GM19240 (cell line): Measurements from ENCODE around the gene SLC19A2.

Experiments
- DNase-seq: peaks from one replicate; pipeline ENCODE4 v3.0.0; 2011; ENCODE audit warnings: low spot score; ENCODE audit not compliant: insufficient read length

SLC19A2 gene

DNA sequence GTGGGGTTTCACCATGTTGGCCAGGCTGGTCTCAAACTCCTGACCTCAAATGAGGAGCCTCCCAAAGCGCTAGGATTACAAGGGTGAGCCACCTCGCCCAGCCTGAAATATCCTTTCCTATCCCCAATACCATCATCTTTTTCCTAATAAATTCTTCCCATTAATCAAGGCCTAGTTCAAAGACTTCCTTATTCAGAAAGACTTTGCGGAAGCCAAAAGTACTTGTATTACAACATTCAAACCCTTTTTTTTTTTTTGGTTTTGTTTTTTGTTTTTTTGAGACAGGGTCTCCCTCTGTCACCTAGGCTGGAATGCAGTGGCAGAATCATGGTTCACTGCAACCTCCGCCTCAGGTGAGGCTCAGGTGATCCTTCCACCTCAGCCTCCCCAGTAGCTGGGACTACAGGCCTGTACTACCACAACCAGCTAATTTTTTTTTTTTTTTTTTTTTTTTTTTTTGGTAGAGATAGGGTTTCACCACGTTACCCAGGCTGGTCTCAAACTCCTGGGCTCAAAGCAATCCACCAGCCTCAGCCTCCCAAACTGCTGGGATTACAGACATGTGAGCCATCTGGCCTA is 7.6 kb downstream of the SLC19A2 start:
- DNase-seq = no peak

GRCh38 chr1:169475806-169476387 is 9.8 kb downstream of the SLC19A2 start:
- DNase-seq = no peak

- no peak for DNase-seq
Observed at GRCh38 chr1:169474302-169474995, 11.3 kb downstream of the SLC19A2 start.

DNA sequence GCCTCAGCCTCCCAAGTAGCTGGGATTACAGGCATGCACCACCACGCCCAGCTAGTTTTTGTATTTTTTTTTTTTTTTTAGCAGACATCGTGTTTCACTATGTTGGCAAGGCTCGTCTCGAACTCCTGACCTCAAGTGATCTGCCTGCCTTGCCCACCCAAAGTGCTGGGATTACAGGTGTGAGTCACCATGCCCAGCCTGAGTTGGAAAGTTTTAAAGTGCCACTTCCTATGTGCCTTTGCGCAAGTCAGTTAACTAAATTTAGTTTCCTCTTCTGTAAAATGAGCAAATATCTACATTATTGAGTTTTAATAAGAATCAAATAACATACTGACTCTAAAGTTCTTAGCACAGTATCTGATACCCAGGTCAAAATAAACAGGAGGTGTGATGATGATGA is 12.4 kb downstream of the SLC19A2 start:
- no peak for DNase-seq

DNA sequence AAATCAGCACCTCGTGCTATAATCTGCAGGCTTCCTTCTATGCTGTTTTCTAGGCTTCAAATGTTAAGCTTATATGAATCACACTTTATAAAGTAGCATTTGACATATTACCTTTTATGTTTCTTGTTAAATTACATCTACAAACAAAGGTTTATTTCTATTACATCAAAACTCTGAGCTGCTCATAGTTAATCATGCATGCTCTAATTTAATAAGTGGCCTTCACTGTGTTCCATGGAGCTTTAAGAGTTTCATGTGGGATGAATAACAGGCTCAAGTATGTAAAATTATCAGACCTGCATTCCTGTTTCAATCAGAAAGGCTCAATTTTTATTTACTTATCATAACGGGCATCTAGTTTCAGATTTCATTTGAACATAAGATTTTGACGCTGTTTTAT is 13.0 kb downstream of the SLC19A2 start:
- no peak for DNase-seq

DNA sequence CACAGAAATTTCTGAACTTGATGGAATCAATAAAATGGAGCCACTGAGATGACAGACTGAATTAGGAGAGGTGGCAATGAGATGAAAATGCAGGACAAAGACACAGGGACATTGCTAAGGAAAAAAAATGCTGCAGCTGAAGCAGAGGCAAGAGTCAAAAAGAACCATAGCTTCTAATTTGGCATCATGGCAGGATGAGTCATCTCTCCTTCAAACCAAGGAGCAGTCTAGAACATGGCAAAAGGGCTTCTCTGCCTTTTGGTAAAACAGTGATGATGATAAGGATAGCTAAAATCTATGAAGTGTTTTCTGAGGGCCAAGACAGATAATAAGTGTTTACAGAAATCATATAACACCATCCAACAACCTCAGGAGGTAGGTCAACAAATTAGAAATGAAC is 16.8 kb downstream of the SLC19A2 start:
- no peak for DNase-seq

DNA sequence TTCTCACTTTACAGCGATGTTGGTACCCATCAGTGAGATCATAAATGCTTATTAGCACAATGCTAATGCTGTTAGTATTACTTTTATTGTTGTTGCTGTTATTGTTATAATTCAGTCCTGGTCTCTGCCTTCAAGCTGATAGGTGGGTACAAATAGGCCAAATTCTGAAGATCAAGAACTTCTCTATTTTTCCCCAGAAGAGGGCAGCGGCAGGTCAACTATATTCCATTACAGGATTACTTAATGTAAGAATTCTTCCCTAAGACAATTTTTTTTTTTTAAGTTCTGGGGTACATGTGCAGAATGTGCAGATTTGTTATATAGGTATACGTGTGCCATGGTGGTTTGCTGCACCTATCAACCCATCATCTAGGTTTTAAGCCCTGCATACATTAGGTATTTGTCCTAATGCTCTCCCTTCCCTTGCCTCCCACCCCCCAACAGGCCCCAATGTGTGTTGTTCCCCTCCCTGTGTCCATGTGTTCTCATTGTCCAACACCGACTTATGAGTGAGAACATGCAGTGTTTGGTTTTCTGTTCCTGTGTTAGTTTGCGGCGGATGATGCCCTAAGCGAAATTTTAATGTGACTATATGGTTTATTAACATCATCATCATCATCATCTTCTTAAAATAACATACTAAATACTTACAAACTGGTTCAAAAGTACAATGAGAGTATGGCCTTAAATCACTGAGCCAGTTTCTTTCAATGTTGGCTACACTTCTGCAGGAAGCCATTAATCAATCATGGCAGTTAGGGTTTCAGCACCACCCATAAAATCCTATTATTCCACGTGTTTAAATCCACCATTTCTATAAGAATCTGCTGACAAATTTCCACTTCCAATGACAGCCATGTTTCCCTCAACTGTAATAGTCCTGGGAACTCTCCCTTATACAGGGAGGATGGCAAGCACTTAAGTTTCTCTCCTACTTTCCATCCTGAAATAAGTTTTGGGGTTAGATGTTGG is 19.2 kb downstream of the SLC19A2 start:
- no peak for DNase-seq

DNA sequence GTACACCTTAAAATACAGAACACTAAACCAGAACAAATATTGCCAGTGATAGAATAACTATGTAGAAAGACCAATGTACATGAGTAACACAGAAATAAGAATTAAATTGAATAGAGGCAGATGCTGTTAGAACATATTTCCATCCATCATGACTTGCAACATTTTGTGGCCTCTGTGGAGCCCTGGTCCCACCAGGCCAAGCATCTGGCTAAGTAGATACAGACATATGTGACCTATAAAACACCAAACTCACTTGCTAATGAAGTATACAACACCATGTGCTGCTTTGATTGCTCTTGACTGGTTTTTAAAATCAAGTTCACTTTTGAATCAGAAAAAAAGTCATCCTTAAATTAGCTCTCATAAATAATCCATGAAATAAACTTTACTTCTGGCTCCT is 20.5 kb downstream of the SLC19A2 start:
- no peak for DNase-seq

DNA sequence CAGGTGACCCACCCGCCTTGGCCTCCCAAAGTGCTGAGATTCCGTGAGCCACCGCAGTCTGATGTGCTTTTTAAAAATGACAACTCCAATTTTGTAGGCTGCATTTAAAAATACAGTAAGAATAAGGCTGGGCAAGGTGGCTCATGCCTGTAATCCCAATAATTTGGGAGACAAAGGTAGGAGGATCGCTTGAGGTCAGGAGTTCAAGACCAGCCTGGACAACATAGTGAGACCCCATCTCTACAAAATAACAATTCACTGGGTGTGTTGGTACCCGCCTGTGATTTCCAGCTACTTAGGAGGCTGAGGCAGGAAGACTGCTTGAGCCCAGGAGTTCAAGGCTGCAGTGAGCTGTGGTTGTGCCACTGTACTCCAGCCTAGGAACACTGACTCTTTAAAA is 23.4 kb downstream of the SLC19A2 start:
- no peak for DNase-seq

GRCh38 chr1:169461390-169462000 is 24.2 kb downstream of the SLC19A2 start:
- DNase-seq = no peak

DNA sequence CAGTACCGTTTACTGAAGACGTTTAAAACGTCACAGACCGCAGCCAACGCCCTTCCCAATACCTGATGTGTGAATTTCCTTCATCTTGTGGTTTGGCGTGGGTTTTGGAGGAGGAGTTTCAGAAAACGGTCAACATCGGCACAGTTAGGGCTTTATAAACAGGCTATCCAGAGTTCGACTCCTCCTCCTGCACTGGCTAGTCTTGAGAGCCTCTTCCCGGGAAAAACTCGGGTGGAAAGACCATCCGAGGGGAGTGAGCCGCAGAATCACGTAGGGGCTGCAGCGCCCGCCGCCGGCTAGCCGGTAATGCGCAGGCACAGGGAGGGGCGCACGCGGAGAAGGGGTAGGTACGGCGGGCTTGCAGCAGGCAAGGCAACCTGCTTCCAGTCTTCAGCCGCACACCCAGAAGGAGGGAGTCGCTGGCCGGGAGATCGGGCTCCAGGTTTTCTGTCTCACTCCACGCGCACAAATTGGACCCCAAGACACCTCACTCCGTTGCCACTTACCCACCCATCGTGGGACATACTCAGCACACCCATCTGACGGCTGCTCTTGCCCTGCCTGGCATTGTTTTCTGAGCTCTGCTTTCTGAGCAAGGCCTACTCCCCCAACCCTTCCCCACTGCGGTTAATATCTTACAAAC is 25.4 kb downstream of the SLC19A2 start:
- DNase-seq = no peak

DNA sequence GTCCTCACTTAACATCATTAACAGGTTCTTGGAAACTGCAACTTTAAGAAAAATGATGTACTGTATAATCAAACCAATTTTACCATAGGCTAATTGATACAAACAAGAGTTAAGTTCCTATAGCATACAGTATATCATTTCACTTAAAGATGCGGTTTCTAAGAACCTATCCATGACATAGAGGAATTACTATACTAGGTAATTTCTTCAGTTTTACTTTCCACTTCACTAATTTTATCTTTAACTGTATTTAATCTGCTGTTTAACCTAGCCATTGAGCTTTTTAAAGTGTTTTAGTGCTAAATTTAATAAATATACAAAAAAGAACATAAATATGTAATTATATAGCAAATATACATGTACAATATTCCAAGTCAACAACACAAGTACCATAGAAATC is 28.3 kb downstream of the SLC19A2 start:
- DNase-seq = no peak

DNA sequence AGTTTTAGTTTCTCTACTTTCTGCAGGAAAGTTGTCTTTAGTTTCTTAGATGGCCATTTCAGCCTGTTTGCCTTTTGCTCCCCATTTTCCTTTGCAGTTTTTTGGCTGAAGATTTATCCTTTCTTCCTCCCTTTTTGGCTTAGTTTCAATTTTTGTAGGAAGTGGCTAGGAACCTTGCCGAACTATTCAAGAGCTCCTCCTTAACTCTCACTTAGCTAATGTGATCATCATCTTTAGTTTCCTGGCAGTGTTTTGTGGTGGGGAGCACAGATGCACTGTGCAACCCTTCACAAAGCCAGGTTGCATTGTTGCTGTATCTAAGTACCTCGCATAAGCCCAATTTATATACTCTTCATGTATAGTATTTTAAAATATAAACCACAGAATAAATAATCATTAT is 29.7 kb downstream of the SLC19A2 start:
- no peak for DNase-seq

DNA sequence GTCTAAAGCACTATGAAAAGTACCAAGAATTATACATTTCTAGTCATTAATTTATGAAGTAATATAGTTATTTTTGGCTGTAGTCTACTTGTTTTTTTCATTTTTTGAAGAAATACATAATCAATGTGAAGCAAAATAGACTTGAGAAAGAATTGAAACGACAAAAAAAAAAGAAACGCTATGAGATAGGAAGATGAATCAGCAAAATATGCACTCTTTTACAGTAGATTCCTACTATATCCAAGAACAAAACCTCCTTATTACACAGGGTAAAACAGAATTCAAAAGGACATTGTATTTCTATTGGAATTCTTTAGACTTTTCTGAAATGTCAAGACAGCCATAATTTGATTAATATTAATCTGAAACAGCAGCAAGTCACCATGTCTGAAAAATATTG is 32.8 kb downstream of the SLC19A2 start:
- DNase-seq = no peak

DNA sequence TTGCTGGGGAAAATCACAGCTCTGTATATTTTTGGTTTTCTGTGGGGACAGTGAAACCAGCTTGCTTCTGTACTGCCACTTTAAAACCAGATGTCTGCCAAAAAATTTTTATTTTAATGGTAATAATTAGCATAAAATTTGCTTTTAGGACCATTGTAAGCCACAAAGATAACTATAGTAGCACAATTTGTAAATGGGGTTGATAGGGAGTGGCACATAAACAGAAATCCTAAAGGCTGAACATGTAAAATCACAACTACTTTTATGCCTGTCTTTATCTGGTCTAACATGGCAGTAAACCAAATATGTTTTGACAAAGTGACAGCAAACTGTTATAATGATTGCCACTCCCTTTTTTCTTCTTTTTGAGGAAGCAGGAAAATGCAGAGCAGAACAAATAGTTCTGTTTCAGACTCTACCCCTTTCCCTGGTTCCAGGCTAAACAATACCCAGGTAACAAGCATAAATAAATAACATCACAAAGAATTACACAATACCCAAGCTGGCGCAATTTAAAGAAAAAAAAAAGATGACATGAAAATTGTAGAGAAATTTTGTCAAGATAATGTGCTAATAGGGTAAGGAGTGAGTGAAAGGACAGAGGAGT is 34.4 kb downstream of the SLC19A2 start:
- no peak for DNase-seq

GRCh38 chr1:169443923-169444322 is 41.8 kb downstream of the SLC19A2 start:
- no peak for DNase-seq

DNA sequence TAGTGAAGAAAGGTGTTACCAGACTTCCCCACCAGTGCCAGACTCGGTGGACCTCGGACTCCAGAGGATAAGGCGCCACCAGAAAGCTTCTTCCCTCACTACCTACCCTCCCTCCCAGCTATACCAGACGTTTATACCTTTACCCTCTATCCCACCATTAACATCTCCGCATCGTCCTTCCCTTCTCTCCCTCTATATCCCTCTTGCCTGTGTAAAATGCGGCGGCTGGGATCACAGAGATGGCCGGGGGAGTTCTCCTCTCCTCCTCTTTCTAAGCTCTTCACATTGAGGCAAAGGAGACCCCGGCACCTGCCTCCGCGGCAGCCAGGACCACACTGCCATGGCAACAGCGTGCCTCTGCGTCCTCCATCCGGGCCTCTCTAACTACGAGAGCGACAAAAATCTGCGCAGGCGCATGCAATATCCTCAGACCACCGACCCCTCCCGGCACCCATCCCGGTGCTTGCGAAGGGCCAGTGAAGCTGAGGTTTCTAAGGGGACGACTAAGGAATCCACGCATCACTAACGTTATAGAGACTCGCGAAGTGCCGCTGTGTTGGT is 58.6 kb downstream of the SLC19A2 start, which contains the start of gene CCDC181:
Gene CCDC181 (minus strand): TSS at position 394 of the 561 bp plus-strand sequence. CDS start 2,547 bp downstream, outside the sequence.
- DNase-seq = no peak

DNA sequence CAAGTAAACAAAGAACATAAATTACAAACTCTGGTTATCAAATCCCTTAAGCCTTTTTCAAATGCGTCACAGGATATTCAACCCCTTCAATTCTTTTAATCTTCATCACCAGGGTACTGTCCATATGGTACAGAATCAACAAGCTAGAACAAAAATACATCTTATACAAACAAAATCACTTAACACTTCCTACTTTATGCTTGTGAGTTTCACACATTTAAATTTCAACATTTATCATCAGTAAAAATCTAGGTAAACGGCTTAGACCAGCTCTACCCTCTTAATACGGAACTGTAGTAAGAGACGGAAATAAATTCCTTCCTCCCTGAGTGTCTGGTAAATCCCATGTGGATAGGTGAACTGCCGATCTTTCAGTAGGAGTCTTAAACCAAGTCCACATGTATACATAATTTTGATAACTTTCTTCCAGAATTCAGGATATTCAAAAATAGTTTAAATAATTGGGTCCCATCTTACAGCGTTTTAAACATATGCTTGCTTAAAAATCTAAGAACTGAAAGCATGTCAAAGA is 59.5 kb downstream of the SLC19A2 start:
- no peak for DNase-seq

GRCh38 chr1:169421309-169421708 is 64.4 kb downstream of the SLC19A2 start:
- DNase-seq = no peak

DNA sequence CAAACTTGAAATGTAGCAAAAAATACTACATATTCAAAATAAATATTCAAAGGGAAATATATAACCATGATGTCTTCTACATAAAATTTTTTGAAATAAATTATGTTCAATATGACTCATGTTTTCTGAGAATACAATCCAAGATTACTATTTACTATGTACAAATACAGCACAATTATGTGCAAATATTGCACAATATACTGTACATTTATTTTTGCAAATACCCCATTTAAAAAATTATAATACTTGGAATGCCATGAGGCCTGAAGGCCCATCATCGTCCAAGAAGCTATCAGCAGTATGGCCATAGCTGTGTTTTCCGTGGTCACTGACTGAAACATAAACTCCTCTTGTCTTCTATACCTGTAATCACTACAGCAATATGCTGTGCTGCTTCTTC is 70.8 kb downstream of the SLC19A2 start:
- DNase-seq = no peak
